ENCODE data around the gene ENTHD1. TPM values are rescaled to one million over a fixed set of nuclear protein-coding genes. Genes with fewer than 3 reads are reported as not detected.

ENTHD1 gene
- total and polyA plus RNA-seq, 2 of the 8 experiments (the other 6 are each of a cell fraction or from before 2014, with no cell fraction given): not detected

DNA sequence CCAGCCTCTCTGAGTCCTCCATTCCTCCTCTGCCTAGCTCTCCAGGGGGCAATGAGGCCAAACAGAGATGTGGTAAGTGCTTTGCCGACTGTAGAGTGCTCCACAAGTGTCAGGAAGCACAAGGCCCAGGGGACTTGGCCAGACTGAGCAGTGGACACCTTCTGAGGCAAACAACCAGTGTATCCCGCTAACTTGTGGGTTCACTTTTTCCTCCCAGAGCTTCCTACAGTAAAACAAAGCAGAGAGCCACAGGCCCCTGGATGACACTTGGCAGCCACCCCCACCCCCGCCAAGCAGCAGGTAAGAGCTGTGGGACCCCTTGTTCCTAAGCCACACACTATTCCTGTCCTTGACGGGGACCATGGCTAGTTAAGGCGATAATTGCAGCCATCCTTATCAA, 162.1 kb downstream of the ENTHD1 start:
- Histone ChIP-seq H2AK5ac (ENCODE audit: low read depth, low read length) (no peak overlapping the region), H2BK120ac (replicated peaks; ENCODE audit: low read depth, low read length) (no peak overlapping the region), H3K23ac (ENCODE audit: insufficient read length) (no peak overlapping the region), H4K20me1 (replicated peaks in 1 of 2; ENCODE audit: control insufficient read depth in 1 of 2, insufficient read depth in 2 of 2, low read length in 2 of 2) (no peaks in the 10 kb centered on the region), H3K36me3 (ENCODE audit: control insufficient read depth in 2 of 4, insufficient read depth in 4 of 4, low read length in 3 of 4) (no peaks in the 10 kb centered on the region), H3K4me3 (ENCODE audit: extremely low read depth in 1 of 4, insufficient read depth in 2 of 4, low read depth in 3 of 4, low read length in 4 of 4) (no peak overlapping the region), H2BK15ac (ENCODE audit: low read length) (no peak overlapping the region), H3K4me2 (ENCODE audit: insufficient read depth in 1 of 2, low read depth in 2 of 2, low read length in 2 of 2) (no peak overlapping the region), H3K23me2 (ENCODE audit: low read depth, low read length) (no peaks in the 10 kb centered on the region), H3K27ac (ENCODE audit: low read depth, low read length) (no peak overlapping the region), H3K4ac (replicated peaks; ENCODE audit: insufficient read length, low read depth, low read length) (no peak overlapping the region), H3K79me1 (ENCODE audit: low read depth, low read length) (no peaks in the 10 kb centered on the region), H2BK20ac (ENCODE audit: low read length) (no peak overlapping the region), H3K79me2 (ENCODE audit: control insufficient read depth in 1 of 2, insufficient read depth in 2 of 2, low read length in 2 of 2) (no peaks in the 10 kb centered on the region), H3K14ac (ENCODE audit: insufficient read length) (no peak overlapping the region), H3K27me3 (replicated peaks in 1 of 4; ENCODE audit: control insufficient read depth in 3 of 4, extremely low read depth in 1 of 4, insufficient read depth in 3 of 4, low read length in 3 of 4) (no peaks in the 10 kb centered on the region), H2BK12ac (ENCODE audit: low read depth, low read length) (0 out of 2 replicates have a peak overlapping the region, but pooled peaks have one; percentile 39), H3K9ac (replicated peaks in 1 of 4; ENCODE audit: extremely low read depth in 1 of 4, low read depth in 3 of 4, low read length in 3 of 4) (no peak overlapping the region), H3K18ac (ENCODE audit: extremely low read depth, low read length) (no peak overlapping the region), H3K4me1 (replicated peaks in 1 of 4; ENCODE audit: control insufficient read depth in 3 of 4, insufficient read depth in 4 of 4, low read length in 3 of 4) (peaks cover 0 to 5% (median 0%) of the 10 kb centered on the region in 4 experiments; a peak in 1 of 7 replicates), H4K8ac (ENCODE audit: extremely low read depth, insufficient read depth, low read length) (no peak overlapping the region; the same call in 1 of the 2 replicates), H2BK5ac (ENCODE audit: low read depth, low read length) (no peak overlapping the region), H4K5ac (ENCODE audit: insufficient read length, low read depth, low read length) (no peak overlapping the region), H2AFZ (ENCODE audit: low read length) (no peak overlapping the region), H4K91ac (replicated peaks; ENCODE audit: insufficient read length, low read length) (no peak overlapping the region), H3K56ac (replicated peaks; ENCODE audit: insufficient read length, low read depth, low read length) (no peak overlapping the region), H3K9me3 (ENCODE audit: insufficient read depth in 2 of 2, low read depth in 1 of 2, low read length in 1 of 2) (no peaks in the 10 kb centered on the region)
- FAIRE-seq (no peak), DNase-seq (ENCODE audit: low read depth in 1 of 2, low spot score in 2 of 2) (peak in 1 of 2 experiments; percentile 42)
- ChIA-PET CTCF (ENCODE audit: partially characterized antibody) (interaction anchor here (0.6 to 2.5 kb wide), 12 partner anchors 12 to 396 kb away, joined by 3 to 10 read pairs (median 3); no protein-coding TSS in a partner anchor), POLR2A (ENCODE audit: partially characterized antibody) (interaction anchor here (1.0 kb wide), 1 partner anchor 212 kb away, joined by 3 read pairs; no protein-coding TSS in a partner anchor)
- WGBS, 2 experiments (ENCODE audit: extremely low coverage in 1 of 2, insufficient coverage in 1 of 2, insufficient read length in 1 of 2, insufficient replicate concordance in 2 of 2, low coverage in 1 of 2, low lambda C conversion rate in 2 of 2, missing lambda C conversion rate in 1 of 2): 88% methylated on average over 5 of the region's 5 CpGs; no CpG with 5 or more reads in 1 of the 2 experiments
- TF ChIP-seq KDM5A (IDR thresholded peaks at IDR 0.05; ENCODE audit: low read length) (no peak), CREB1 (IDR thresholded peaks at IDR 0.05) (no peak), ASH2L (IDR thresholded peaks at IDR 0.05; ENCODE audit: low read length) (no peak), CHD2 (IDR thresholded peaks at IDR 0.05; ENCODE audit: low read length) (no peak), TCF12 (IDR thresholded peaks at IDR 0.05; ENCODE audit: low read depth, low read length) (no peak), ZNF274 (IDR thresholded peaks at IDR 0.05; ENCODE audit: borderline replicate concordance, extremely low read depth, low read length) (no peak), KDM1A (IDR thresholded peaks at IDR 0.05; ENCODE audit: borderline replicate concordance, low read length) (no peak)

Measured in H1 (cell line).